ENCODE data around the gene COL6A2. TPM values are rescaled to one million over a fixed set of nuclear protein-coding genes. Genes with fewer than 3 reads are reported as not detected.

Gene COL6A2
- total RNA-seq, 1 donor from 2014 or later: 120 TPM

DNA sequence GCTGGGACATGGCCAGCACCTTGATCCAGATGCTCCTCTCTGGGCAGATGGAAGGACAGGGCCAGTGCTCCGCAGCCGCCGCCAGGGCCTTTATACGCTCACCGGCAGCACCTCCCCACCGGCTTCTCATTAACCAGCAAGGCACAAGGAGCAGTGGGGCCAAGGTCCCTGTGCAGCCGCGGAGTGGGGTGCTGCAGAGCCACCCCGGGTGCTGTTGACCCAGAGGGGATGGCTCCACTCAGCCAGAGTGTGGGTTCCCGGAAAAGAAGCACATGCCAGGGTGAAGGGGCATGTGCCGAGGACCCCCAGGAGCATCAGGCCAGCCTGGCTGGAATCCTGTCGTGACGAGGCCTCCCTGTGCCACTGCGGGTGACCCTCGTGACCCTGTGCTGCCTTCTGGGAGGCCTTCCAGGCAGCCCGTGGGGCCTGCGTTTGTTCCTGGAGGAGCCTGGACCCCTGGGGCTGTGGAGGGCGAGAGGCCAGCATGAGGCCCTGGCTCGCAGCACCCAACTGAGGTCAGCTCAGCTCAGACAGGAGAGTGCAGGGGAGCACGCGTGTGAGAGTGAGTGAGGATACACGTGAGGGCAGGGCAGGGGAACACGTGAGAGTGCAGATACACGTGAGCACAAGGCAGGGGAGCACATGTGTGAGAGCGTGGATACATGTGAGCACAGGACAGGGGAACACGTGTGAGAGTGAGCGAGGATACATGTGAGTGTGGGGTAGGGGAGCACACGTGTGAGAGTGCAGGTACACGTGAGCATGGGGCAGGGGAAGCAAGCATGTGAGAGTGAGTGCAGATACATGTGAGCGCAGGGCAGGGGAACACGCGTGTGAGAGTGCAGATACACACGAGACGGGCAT is 57.8 kb downstream of the COL6A2 start, which contains the start of gene FTCD:
Gene FTCD (minus strand): TSS at position 66 of the 864 bp plus-strand sequence. CDS start 56 bp downstream, at position 10.
- Mint-ChIP-seq H3K4me1 (ENCODE audit: low read depth, unreplicated experiment) (peaks cover 2% of the 10 kb centered on the region), H3K4me3 (ENCODE audit: unreplicated experiment) (no peak within 1 kb of the TSS), H3K27me3 (ENCODE audit: low read depth, unreplicated experiment) (no peaks in the 10 kb centered on the region), H3K27ac (ENCODE audit: unreplicated experiment) (no peak within 1 kb of the TSS), H3K9me3 (ENCODE audit: unreplicated experiment) (peaks cover 3% of the 10 kb centered on the region), H3K36me3 (ENCODE audit: low read depth, unreplicated experiment) (peaks cover 11% of the 10 kb centered on the region)
- no peak within 1 kb of the TSS for H3K27ac ChIP-seq (ENCODE audit: low read depth, low read length)
- H3K9me3 ChIP-seq (ENCODE audit: insufficient read depth, low read depth, low read length): no peaks in the 10 kb centered on the region
- FAIRE-seq (no peak), DNase-seq (ENCODE audit: low read depth) (no peak)
- no peaks in the 10 kb centered on the region for H4K20me1 ChIP-seq (ENCODE audit: insufficient read depth, low read length)
- TF ChIP-seq, protein P1, sequence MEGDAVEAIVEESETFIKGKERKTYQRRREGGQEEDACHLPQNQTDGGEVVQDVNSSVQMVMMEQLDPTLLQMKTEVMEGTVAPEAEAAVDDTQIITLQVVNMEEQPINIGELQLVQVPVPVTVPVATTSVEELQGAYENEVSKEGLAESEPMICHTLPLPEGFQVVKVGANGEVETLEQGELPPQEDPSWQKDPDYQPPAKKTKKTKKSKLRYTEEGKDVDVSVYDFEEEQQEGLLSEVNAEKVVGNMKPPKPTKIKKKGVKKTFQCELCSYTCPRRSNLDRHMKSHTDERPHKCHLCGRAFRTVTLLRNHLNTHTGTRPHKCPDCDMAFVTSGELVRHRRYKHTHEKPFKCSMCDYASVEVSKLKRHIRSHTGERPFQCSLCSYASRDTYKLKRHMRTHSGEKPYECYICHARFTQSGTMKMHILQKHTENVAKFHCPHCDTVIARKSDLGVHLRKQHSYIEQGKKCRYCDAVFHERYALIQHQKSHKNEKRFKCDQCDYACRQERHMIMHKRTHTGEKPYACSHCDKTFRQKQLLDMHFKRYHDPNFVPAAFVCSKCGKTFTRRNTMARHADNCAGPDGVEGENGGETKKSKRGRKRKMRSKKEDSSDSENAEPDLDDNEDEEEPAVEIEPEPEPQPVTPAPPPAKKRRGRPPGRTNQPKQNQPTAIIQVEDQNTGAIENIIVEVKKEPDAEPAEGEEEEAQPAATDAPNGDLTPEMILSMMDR (IDR thresholded peaks at IDR 0.05; ENCODE audit: insufficient read depth, low read depth, low read length): no peak
- H3K4me3 ChIP-seq (ENCODE audit: insufficient read depth, low read depth, low read length): no peak within 1 kb of the TSS
- no peaks in the 10 kb centered on the region for H3K36me3 ChIP-seq (ENCODE audit: insufficient read depth, low read length)
- H3K79me2 ChIP-seq (ENCODE audit: insufficient read depth, low read length): no peaks in the 10 kb centered on the region
- no peaks in the 10 kb centered on the region for H3K4me1 ChIP-seq (ENCODE audit: insufficient read depth, low read length)
- H3K4me2 ChIP-seq (ENCODE audit: low read length): no peak within 1 kb of the TSS
- H3K9ac ChIP-seq (ENCODE audit: low read length): no peak within 1 kb of the TSS
- no peaks in the 10 kb centered on the region for H3K27me3 ChIP-seq (ENCODE audit: insufficient read depth, low read length)
- no peak within 1 kb of the TSS for H2AFZ ChIP-seq (ENCODE audit: low read depth, low read length)

DNA sequence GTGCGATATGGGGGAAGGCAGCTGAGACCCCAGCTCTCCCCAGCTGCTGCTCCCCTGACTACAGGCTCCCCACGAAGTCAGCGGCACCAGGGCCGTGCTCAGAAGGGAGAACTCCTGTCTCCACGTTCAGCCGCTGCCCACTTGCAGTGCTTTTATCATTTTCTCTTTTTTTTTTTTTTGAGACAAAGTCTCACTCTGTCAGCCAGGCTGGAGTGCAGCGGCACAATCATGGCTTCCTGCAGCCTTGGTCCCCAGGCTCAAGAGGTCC is 58.4 kb downstream of the COL6A2 start:
- no peaks in the 10 kb centered on the region for H4K20me1 ChIP-seq (ENCODE audit: insufficient read depth, low read length)
- no peak overlapping the region for H3K9ac ChIP-seq (ENCODE audit: low read length)
- H2AFZ ChIP-seq (ENCODE audit: low read depth, low read length): no peak overlapping the region
- no peak overlapping the region for H3K4me2 ChIP-seq (ENCODE audit: low read length)
- H3K36me3 ChIP-seq (ENCODE audit: insufficient read depth, low read length): no peaks in the 10 kb centered on the region
- no peak overlapping the region for H3K4me3 Mint-ChIP-seq (ENCODE audit: unreplicated experiment)
- no peaks in the 10 kb centered on the region for H3K27me3 Mint-ChIP-seq (ENCODE audit: low read depth, unreplicated experiment)
- H3K79me2 ChIP-seq (ENCODE audit: insufficient read depth, low read length): no peaks in the 10 kb centered on the region
- H3K4me1 Mint-ChIP-seq (ENCODE audit: low read depth, unreplicated experiment): peaks cover 2% of the 10 kb centered on the region
- no peaks in the 10 kb centered on the region for H3K27me3 ChIP-seq (ENCODE audit: insufficient read depth, low read length)
- H3K4me3 ChIP-seq (ENCODE audit: insufficient read depth, low read depth, low read length): no peak overlapping the region
- peaks cover 11% of the 10 kb centered on the region for H3K36me3 Mint-ChIP-seq (ENCODE audit: low read depth, unreplicated experiment)
- no peak overlapping the region for H3K27ac Mint-ChIP-seq (ENCODE audit: unreplicated experiment)
- no peaks in the 10 kb centered on the region for H3K9me3 ChIP-seq (ENCODE audit: insufficient read depth, low read depth, low read length)
- H3K9me3 Mint-ChIP-seq (ENCODE audit: unreplicated experiment): peaks cover 3% of the 10 kb centered on the region
- H3K27ac ChIP-seq (ENCODE audit: low read depth, low read length): no peak overlapping the region
- H3K4me1 ChIP-seq (ENCODE audit: insufficient read depth, low read length): no peaks in the 10 kb centered on the region
- DNase-seq (ENCODE audit: low read depth) (no peak), FAIRE-seq (no peak)
- TF ChIP-seq, protein P1 (IDR thresholded peaks at IDR 0.05; ENCODE audit: insufficient read depth, low read depth, low read length): no peak
- no peak for TF ChIP-seq EZH2 (IDR thresholded peaks at IDR 0.05; ENCODE audit: insufficient read depth, low read length)

DNA sequence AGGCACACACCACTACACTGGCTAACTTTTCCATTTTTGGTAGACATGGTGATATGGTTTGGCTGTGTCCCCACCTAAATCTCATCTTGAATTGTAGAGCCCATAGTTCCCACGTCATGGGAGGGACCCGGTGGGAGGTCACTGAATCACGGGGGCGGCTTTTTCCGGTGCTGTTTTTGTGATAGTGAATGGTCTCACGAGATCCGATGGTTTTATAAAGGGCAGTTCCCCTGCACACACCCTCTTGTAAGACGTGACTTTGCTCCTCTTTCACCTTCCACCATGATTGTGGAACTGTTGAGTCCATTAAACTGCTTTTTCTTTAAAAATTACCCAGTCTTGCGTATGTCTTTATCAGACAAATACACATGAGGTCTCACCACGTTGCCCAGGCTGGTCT is 58.8 kb downstream of the COL6A2 start:
- Histone ChIP-seq H3K79me2 (ENCODE audit: insufficient read depth, low read length) (no peaks in the 10 kb centered on the region), H3K27me3 (ENCODE audit: insufficient read depth, low read length) (no peaks in the 10 kb centered on the region), H3K36me3 (ENCODE audit: insufficient read depth, low read length) (no peaks in the 10 kb centered on the region), H3K4me1 (ENCODE audit: insufficient read depth, low read length) (no peaks in the 10 kb centered on the region), H3K27ac (ENCODE audit: low read depth, low read length) (no peak overlapping the region), H2AFZ (ENCODE audit: low read depth, low read length) (no peak overlapping the region), H4K20me1 (ENCODE audit: insufficient read depth, low read length) (no peaks in the 10 kb centered on the region), H3K4me3 (ENCODE audit: insufficient read depth, low read depth, low read length) (no peak overlapping the region), H3K9me3 (ENCODE audit: insufficient read depth, low read depth, low read length) (no peaks in the 10 kb centered on the region), H3K4me2 (ENCODE audit: low read length) (no peak overlapping the region), H3K9ac (ENCODE audit: low read length) (no peak overlapping the region)
- H3K4me1 Mint-ChIP-seq (ENCODE audit: low read depth, unreplicated experiment): peaks cover 2% of the 10 kb centered on the region
- H3K4me3 Mint-ChIP-seq (ENCODE audit: unreplicated experiment): no peak overlapping the region
- H3K27me3 Mint-ChIP-seq (ENCODE audit: low read depth, unreplicated experiment): no peaks in the 10 kb centered on the region
- H3K9me3 Mint-ChIP-seq (ENCODE audit: unreplicated experiment): peaks cover 3% of the 10 kb centered on the region
- no peak for DNase-seq (ENCODE audit: low read depth)
- no peak overlapping the region for H3K27ac Mint-ChIP-seq (ENCODE audit: unreplicated experiment)
- TF ChIP-seq, protein P1 (IDR thresholded peaks at IDR 0.05; ENCODE audit: insufficient read depth, low read depth, low read length): no peak
- TF ChIP-seq EZH2 (IDR thresholded peaks at IDR 0.05; ENCODE audit: insufficient read depth, low read length): no peak
- H3K36me3 Mint-ChIP-seq (ENCODE audit: low read depth, unreplicated experiment): peaks cover 11% of the 10 kb centered on the region
- FAIRE-seq: no peak

All from astrocyte (in vitro differentiated cells and primary cell).